GM21737 (cell line): ENCODE data around the gene TMEM19.

Source experiments
- ATAC-seq: cut with Tn5 transposase; IDR thresholded peaks from one replicate; pipeline ENCODE4 v1.9.1; 2021; ENCODE audit warnings: mild to moderate bottlenecking, moderate library complexity; ENCODE audit not compliant: unreplicated experiment

The TMEM19 gene

GRCh38 chr12:71708658-71709057, 22.8 kb downstream of the TMEM19 start:
- no peak for ATAC-seq

DNA sequence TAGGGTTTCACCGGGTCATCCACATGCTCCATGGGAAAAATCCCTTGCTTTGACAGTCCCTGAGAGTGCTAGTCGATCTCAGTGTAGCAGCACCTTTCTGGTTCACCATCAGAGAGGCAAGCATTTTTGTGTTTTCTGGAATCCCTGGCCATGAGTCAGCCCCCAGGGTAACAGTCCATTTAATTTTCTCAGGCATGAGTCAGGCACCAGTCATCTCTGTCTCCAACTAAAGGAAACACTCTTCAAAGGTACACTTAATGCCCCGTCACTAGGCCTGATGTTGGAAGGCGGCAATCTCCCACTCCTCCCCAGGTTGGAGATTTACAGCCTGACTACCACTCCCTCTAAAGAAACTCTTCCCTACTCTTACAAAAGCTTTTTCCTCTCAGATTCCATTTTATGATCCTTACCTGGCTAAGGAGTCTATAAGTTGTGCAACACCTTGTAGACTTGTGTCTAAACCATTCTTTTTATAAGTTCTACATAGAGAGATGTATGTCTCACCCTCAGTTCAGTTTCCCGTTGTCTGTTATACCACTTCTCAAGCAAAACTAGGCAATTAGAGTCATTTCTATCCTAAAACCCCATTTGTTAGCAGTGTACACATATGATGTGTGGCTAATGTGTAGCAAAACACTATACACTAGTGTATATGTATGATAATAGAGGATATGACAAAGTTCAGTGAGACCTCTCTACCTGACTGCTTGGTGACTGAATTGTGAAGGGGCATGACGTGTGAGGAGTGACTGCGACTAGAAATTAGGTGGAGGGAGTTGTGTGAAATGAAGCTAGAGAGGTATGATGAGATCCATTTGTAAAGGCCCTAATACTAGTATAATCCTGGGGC, 24.6 kb downstream of the TMEM19 start:
- no peak for ATAC-seq

GRCh38 chr12:71718611-71719010, 32.7 kb downstream of the TMEM19 start:
- ATAC-seq, result no peak

- no peak for ATAC-seq
Measured at GRCh38 chr12:71719647-71720370, 33.9 kb downstream of the TMEM19 start.

- ATAC-seq, result no peak
Measured at GRCh38 chr12:71721783-71722505, 36.1 kb downstream of the TMEM19 start.

- no peak for ATAC-seq
Measured at GRCh38 chr12:71725011-71725410, 39.1 kb downstream of the TMEM19 start.

DNA sequence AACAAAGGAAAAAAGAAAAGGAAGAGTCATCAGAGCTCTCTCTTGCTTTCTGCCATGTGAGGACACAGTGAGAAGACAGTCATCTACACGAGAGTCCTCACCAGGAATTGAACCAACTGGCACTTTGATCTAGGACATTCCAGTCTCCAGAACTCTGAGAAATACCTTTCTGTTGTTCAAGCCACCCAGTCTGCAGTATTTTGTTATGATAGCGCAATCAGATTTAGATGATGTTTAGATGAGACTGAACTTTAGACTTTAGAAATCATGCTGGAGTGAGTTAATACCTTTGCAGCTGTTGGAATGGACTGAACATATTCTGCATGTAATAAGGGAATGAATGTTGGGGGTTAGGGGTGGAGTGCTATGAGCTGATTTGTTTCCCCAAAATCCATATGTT, 40.7 kb downstream of the TMEM19 start:
- ATAC-seq, result no peak

- no peak for ATAC-seq
Measured at GRCh38 chr12:71727958-71728357, 42.1 kb downstream of the TMEM19 start.

DNA sequence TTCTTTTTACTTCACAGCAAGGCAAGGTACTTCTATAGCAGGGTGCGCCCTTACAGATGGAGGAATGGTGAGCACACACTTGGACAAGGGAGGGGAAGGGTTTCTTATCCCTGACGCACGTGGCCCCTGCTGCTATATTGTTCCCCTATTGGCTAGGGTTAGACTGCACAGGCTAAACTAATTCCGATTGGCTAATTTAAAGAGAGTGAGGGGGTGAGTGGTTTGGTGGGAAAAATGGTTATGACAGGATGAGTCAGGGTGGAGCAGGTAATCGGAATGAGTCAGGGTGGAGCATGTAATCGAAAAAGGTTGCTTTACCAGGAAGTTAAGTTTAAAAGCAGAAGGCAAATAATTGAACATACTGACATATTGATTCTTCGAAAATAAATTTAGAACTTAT, 45.1 kb downstream of the TMEM19 start:
- ATAC-seq, result no peak

DNA sequence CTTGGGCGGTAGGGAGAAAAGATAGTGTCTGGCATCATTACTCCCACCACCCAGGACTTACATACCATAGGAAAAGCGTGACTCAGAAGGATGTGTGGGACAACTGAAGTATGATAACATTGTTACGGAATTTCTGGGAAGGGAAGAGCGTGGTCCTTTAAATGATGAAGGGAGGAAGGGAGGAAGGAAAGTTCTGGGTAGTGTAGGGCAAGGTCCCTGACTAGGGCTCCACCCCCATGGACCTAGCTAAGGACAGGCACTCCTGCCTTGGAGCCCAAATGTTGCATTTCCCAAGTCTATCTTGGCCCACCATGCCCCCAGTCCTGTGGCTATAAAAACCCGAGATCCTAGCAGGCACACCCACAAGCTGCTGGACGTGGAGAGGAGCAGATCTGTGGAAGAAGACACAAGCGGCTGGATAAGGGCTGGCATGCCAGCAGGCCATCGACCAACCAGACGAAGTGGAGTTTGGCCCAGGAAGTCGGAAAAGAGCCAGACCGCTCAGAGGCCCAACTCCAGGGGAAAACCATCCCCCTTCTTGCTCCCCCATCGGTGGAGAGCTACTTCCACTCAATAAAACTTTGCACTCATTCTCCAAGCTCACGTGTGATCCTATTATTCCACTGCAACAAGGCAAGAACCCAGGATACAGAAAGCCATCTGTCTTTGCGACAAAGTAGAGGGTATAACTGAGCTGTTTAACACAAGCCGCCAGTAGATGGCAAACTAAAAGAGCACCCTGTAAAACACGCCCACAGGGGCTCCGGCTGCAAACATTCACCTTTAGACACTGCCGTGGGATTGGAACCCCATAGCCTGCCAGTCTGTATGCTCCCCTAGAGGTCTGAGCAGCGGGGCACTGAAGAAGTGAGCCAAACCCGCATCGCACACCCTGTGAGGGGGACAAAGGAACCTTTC, 45.8 kb downstream of the TMEM19 start:
- ATAC-seq, result no peak

GRCh38 chr12:71732357-71732712, 46.5 kb downstream of the TMEM19 start:
- no peak for ATAC-seq

- no peak for ATAC-seq
Measured at GRCh38 chr12:71737197-71737596, 51.3 kb downstream of the TMEM19 start.

DNA sequence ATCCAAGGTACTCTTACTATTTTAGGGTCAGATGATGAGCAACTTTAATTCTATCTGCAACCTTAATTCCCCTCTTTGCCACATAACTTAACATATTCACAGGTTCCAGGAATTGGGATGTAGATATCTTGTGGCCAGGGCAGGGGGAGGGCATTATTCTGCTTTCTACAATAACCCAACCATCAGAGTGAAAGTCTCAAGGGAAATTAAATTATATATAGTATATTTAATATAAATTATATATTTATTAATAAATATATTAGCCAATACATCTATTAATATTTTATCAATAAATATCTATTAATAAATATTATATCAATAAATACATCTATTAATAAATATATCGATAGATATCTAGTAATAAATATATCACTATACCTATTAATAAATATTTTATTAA, 57.1 kb downstream of the TMEM19 start:
- no peak for ATAC-seq

GRCh38 chr12:71744522-71745300, 58.8 kb downstream of the TMEM19 start:
- ATAC-seq, result no peak

GRCh38 chr12:71746974-71747611, 61.2 kb downstream of the TMEM19 start:
- ATAC-seq, result peak; percentile 74

DNA sequence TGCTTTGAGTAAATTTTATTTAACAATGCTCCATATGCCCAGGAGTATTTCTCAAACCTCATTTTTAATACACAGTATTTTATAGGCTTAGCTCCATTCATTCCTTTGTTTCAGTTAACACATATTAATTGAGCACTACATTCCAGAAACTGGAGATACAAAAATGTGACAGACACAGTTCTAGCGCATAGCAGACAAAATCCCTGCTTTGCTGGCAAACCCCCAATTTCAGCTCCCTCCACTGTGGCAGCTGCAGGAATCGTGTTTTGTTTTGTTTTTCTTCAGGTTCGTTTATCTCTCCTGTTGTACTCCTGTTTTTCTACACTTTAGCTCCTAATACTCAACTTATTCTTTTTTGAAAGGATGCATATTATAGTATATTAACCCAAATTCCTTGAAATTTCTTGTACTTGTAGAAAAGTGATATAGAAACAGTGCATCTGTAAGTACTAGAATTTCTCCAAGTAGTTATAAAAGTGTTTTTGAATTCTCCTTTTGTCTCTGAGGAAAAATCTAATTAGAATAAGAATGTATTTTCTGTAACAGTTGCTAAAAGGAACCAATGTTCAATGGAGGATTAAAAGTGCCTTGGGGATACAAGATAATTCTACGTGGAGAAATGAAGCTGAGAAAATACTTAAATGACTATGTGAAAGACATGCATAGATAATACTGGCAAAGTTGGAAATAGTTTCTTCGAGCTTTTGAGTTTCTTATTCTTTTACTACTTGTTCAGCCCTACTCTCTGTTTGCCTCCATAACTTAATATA, 62.4 kb downstream of the TMEM19 start:
- ATAC-seq, result no peak

DNA sequence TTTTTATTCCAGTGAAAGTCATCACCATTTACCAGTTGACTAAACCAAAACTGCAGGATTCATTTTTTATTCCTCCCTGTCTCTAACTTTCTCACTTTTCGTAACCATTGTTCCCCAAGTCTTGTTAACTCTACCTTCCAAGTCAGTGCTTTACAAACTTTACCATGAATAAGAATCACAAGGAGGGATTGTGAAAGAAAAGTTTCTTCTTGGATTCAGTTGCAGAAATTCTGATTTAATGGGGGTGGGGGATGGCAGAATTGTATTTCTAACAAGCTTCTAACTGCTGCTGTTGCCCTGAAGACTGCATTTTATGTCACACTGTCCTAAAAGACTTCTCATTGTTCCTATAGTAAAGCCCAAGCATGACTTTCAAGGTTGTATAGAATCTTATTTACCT, 63.8 kb downstream of the TMEM19 start:
- ATAC-seq, result no peak

DNA sequence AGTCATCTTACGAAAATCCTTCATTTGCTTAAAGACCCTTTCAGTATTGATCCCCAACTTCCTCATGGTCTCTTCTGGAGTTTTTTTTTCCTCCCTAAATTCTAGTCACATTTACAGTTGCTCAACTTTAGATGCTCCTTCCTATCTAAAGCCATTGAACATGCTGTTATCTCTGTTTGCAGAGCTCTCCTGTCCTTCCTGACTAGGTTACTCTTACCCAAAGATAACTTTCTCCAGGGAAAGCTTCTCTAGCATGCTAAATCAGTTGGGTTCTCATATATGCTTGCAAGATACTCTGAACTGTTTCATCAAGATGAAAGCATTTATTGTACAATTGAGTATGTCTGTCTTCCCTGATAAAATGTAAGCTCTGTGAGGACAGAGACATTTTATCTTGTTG, 67.0 kb downstream of the TMEM19 start:
- ATAC-seq, result no peak
